HUES6 (cell line): ENCODE measurements around the gene PSMB10.
A peak's percentile ranks its signal among the peaks of the same experiment; 100 is the strongest.

ENCODE experiments used
- H3K27ac ChIP-seq: 2 replicates; pipeline ENCODE4 v1.7.0; 2013; ENCODE audit warnings: low read depth, mild to moderate bottlenecking, low read length, inconsistent platforms
- H3K27me3 ChIP-seq: 2 replicates; pipeline ENCODE4 v1.6.1; 2013; ENCODE audit warnings: low read length; ENCODE audit not compliant: control insufficient read depth, insufficient read depth
- H3K36me3 ChIP-seq: 2 replicates; pipeline ENCODE4 v1.6.1; 2013; ENCODE audit warnings: low read length; ENCODE audit not compliant: control insufficient read depth, insufficient read depth
- H3K4me1 ChIP-seq: 2 replicates; pipeline ENCODE4 v1.6.1; 2013; ENCODE audit warnings: low read length; ENCODE audit not compliant: control insufficient read depth, insufficient read depth
- H3K4me3 ChIP-seq: 2 replicates; pipeline ENCODE4 v1.5.1; 2013; ENCODE audit warnings: low read depth, low read length
- H3K9ac ChIP-seq: one replicate; pipeline ENCODE4 v1.6.1; 2013; ENCODE audit warnings: mild to moderate bottlenecking, low read length
- H3K9me3 ChIP-seq: 2 replicates; pipeline ENCODE4 v1.6.1; 2013; ENCODE audit warnings: low read depth, low read length; ENCODE audit not compliant: control insufficient read depth, insufficient read depth

Gene PSMB10

DNA sequence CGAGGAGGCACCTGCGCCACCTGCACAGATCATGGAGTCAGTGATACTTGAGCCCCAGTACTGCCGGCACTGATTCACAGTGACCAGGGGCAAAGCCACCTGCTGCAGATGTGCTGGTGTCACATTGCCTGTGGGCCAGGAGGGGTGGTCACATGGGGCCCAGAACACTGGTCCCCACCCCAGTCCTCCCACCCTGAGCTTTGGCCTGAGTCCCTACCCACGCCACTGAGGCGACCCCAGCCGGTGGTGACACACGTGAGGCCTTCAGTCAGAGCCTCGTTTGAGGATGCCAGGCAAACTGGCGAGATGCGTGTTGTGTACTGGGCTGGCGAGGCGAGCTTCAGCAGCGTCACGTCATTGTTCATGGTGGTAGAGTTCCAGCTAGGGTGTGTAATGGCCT lies 6.5 kb downstream of the PSMB10 start:
- Histone ChIP-seq H3K9me3 (no peaks in the 10 kb centered on the region), H3K9ac (no peak overlapping the region), H3K4me1 (peaks cover 22% of the 10 kb centered on the region), H3K4me3 (no peak overlapping the region), H3K27ac (no peak overlapping the region), H3K36me3 (peaks cover 29% of the 10 kb centered on the region), H3K27me3 (no peaks in the 10 kb centered on the region)

DNA sequence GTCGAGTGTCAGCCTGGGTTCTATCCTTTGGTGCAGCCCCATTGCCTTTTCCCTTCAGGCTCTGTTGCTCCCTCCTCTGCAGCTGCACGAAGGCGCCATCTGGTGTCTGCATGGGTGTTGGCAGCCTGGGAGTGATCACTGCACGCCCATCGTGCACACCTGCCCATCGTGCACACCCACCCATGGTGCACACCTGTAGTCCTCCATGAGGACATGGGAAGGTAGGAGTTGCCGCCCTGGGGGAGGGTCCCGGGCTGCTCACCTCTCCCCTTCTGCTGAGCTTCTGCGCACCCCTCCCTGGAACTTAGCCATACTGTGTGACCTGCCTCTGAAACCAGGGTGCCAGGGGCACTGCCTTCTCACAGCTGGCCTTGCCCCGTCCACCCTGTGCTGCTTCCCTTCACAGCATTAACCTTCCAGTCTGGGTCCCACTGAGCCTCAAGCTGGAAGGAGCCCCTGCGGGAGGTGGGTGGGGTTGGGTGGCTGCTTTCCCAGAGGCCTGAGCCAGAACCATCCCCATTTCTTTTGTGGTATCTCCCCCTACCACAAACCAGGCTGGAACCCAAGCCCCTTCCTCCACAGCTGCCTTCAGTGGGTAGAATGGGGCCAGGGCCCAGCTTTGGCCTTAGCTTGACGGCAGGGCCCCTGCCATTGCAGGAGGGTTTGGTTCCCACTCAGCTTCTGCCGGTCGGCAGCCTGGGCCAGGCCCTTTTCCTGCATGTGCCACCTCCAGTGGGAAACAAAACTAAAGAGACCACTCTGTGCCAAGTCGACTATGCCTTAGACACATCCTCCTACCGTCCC lies 7.9 kb downstream of the PSMB10 start:
- Histone ChIP-seq H3K27me3 (no peaks in the 10 kb centered on the region), H3K9ac (no peak overlapping the region), H3K9me3 (no peaks in the 10 kb centered on the region), H3K4me1 (peaks cover 11% of the 10 kb centered on the region), H3K4me3 (no peak overlapping the region), H3K27ac (no peak overlapping the region), H3K36me3 (peaks cover 28% of the 10 kb centered on the region)

DNA sequence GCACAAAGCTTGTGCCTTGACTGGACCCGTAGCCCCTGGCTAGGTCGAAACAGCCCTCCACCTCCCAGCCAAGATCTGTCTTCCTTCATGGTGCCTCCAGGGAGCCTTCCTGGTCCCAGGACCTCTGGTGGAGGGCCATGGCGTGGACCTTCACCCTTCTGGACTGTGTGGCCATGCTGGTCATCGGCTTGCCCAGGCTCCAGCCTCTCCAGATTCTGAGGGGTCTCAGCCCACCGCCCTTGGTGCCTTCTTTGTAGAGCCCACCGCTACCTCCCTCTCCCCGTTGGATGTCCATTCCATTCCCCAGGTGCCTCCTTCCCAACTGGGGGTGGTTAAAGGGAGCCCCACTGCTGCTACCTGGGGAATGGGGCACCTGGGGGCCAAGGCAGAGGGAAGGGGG lies 8.5 kb downstream of the PSMB10 start:
- H3K4me1 ChIP-seq = peaks cover 11% of the 10 kb centered on the region
- H3K4me3 ChIP-seq = no peak overlapping the region
- peaks cover 32% of the 10 kb centered on the region for H3K36me3 ChIP-seq
- H3K9me3 ChIP-seq = no peaks in the 10 kb centered on the region
- H3K9ac ChIP-seq = no peak overlapping the region
- H3K27me3 ChIP-seq = no peaks in the 10 kb centered on the region
- H3K27ac ChIP-seq = no peak overlapping the region

DNA sequence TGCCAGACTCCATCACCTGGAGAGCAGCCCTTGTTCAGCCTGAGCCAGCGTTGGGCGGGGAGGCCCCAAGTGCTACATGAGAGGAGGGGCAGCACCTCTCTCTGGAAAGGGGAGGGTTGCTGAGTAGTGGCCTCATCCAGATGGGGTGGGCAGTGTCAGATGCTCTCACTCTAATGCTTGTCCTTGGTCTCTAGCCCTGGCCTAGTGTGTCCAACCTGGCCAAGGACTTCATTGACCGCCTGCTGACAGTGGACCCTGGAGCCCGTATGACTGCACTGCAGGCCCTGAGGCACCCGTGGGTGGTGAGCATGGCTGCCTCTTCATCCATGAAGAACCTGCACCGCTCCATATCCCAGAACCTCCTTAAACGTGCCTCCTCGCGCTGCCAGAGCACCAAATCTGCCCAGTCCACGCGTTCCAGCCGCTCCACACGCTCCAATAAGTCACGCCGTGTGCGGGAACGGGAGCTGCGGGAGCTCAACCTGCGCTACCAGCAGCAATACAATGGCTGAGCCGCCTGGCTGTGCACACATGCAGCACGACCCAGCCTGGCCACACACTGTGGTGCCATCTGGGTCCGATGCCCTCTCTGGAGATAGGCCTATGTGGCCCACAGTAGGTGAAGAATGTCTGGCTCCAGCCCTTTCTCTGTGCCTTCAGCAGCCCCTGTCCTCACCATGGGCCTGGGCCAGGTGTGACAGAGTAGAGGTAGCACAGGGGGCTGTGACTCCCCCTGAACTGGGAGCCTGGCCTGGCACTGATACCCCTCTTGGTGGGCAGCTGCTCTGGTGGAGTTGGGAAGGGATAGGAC lies 9.3 kb downstream of the PSMB10 start:
- H3K9me3 ChIP-seq = no peaks in the 10 kb centered on the region
- H3K27me3 ChIP-seq = no peaks in the 10 kb centered on the region
- no peak overlapping the region for H3K27ac ChIP-seq
- peaks cover 11% of the 10 kb centered on the region for H3K4me1 ChIP-seq
- H3K36me3 ChIP-seq = peaks cover 32% of the 10 kb centered on the region
- H3K9ac ChIP-seq = no peak overlapping the region
- no peak overlapping the region for H3K4me3 ChIP-seq

DNA sequence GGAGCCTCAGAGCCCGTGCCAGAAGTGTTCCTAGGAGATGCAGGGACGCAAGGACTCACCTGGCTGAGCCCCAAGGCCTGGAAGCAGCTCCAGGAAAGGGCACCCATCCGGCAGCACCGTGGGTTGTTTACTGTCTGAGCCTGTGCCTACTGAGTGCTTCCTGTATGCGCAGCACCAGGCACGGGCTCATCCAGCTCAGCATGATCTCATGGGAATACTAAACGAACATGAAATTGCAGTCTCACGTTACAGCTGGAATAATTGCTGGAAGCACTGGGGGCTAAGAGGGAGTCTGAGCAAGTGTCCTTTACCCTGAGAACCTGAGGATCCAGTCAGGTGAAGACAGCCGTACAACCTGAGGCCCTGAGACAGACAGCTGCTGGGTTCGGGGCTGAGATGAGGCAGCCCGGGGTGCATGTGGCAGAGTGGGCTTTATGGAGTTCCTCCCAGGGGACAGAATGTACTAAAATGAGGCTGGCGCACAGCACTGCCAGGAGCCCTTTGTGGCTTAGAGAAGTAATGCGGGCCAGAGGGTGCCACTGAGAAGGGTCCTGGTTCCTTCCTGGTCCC lies 10.4 kb downstream of the PSMB10 start:
- Histone ChIP-seq H3K9me3 (no peaks in the 10 kb centered on the region), H3K9ac (peak overlapping the region; percentile 35), H3K4me1 (peaks cover 11% of the 10 kb centered on the region), H3K4me3 (no peak overlapping the region), H3K27ac (no peak overlapping the region), H3K36me3 (peaks cover 30% of the 10 kb centered on the region), H3K27me3 (no peaks in the 10 kb centered on the region)

DNA sequence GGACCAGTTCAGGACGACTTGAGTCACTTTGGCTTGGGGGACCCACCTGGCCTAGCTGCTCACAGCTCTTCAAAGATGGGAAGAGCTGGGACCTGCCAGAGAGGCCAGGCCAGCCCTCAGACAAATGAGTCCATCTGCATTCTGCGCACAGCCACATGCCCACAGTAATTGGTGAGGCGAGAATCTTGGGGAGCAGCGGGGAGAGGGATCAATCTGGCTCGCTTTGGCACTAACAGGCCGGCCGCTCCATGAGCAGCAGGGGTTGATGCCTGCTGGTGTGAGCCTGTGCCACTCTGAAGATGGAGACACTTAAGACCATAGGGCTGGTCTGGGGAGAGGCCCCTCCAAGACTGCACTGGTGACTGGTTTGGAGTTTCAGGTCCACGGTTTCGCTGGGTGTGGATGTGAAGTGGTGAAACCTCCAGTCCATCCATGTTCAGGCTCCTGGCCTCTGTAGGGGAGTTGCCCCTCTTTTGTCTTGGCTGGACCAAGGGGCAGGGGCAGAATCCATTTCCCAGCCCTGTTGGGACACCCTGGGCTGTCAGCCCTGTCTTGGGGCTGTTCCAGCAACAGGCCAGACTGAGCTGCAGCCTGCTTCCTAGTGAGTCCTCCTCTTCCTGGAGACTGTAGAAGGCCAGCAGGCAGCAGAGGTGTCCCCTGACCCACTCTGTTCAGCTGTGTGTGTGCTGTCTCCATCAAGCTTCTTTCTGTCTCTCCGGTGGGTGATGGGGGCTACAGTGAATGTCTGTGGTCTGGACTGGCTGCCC lies 12.3 kb downstream of the PSMB10 start:
- Histone ChIP-seq H3K4me3 (no peak overlapping the region), H3K27ac (no peak overlapping the region), H3K36me3 (peaks cover 27% of the 10 kb centered on the region), H3K4me1 (peaks cover 11% of the 10 kb centered on the region), H3K27me3 (no peaks in the 10 kb centered on the region), H3K9ac (no peak overlapping the region), H3K9me3 (no peaks in the 10 kb centered on the region)

DNA sequence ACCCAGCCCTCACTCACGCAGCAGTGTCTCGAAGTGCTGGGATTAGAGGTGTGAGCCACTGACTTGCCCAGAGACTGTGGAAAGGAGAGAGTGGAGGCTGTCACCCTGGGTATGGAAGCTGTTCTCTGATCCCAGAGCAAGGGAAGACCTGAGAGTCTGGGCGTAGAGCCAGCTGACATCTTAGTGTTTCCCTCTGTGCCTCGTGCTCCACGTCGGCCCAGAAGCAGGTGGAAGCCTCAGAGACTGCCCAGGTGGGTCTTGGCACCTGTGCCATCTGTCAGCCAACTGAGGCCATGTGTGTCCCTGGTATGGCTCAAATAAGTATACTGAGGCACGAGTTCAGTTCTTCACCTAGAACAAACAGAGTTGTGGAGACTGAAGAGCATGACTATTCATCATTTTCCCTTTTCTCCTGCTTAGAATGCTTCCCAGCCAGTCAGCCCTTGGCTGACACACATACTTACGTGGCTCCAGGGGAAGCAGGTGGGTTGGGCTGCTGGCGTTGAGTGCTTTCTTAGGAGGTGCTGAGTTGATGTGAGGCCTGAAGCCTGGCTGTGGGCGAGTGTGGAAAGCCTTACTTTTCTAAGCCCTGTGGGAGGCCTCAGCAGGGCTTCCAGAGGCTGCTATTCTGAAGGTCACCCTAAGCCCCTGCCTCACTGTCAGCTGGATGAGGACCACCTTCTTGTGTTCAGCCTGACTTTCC lies 13.1 kb downstream of the PSMB10 start:
- no peaks in the 10 kb centered on the region for H3K9me3 ChIP-seq
- no peaks in the 10 kb centered on the region for H3K27me3 ChIP-seq
- no peak overlapping the region for H3K27ac ChIP-seq
- no peak overlapping the region for H3K9ac ChIP-seq
- peaks cover 26% of the 10 kb centered on the region for H3K36me3 ChIP-seq
- H3K4me3 ChIP-seq = no peak overlapping the region
- peaks cover 11% of the 10 kb centered on the region for H3K4me1 ChIP-seq

DNA sequence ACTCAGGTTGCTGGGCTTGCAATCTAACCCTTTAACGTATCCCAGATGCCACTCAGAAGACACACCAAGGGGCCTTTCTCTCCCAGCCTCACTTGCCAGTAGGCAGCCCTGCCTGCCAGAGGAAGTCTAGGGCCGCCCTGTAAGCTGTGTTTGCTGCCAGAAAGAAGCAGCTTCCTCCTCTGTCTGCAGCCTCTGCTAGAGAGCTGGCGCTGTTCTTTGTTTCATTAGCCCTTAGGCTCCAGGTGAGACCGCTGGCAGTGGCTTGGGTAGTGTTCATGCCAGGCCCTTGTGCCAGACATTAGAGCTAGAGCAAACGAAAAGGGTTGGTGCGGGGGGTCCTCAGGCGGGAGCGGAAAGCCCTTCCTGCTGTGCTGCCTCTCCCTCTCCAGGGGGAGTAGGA lies 13.9 kb downstream of the PSMB10 start:
- Histone ChIP-seq H3K4me1 (peaks cover 12% of the 10 kb centered on the region), H3K36me3 (peaks cover 21% of the 10 kb centered on the region), H3K27ac (no peak overlapping the region), H3K9ac (no peak overlapping the region), H3K9me3 (no peaks in the 10 kb centered on the region), H3K27me3 (no peaks in the 10 kb centered on the region), H3K4me3 (no peak overlapping the region)

DNA sequence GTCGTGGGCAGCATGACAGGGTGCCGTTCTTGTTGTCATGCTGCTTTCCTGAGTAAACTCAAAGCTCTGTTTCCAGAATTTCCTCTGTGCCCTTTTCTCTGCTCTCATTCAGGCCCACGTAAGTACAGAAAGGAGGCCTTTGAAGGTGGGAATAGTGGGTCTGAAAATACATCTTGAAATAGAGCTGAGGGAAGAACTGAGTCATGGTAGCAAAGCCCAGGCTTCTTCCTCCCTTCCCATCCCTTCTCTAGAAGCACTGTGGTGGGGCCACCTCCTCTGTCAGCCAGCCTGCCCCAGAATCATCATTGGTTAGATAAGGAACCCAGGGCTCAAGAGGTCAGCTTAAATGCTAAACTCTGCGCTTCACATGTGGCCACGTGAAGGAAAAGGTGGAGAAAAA lies 14.4 kb downstream of the PSMB10 start:
- peaks cover 17% of the 10 kb centered on the region for H3K4me1 ChIP-seq
- H3K9ac ChIP-seq = no peak overlapping the region

DNA sequence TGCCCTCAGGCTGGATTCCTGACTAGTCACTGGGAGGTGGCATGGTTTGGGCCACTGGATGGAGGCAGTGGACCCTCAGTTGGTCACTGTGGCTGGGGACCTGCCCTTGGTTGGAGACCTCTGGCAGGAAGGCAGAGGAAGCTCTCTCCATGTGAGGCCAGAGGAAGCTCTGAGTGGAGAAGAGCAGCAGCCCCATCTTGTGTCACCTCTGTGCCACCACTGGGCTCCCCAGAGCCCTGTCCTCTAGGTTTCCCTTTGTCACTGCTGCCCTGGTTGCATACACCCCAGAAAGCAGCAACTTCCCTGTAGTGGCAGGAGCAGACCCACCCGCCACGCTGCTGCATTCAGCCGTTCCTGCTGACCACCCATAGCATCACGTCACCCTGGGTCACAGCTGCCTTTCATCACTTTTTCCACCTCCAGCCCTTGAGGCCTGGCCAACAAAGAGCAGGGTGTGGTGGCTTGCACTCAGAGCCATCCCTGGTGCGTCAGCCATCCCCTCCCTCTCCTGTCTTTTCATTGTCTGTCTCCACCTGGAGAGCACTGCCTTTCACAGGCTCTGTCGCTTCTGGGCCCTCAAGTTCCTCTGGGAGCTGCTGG lies 16.9 kb downstream of the PSMB10 start:
- no peak overlapping the region for H3K4me3 ChIP-seq
- no peaks in the 10 kb centered on the region for H3K9me3 ChIP-seq
- H3K4me1 ChIP-seq = peaks cover 30% of the 10 kb centered on the region
- H3K36me3 ChIP-seq = peaks cover 20% of the 10 kb centered on the region
- peak overlapping the region; percentile 32 for H3K9ac ChIP-seq
- H3K27me3 ChIP-seq = no peaks in the 10 kb centered on the region
- no peak overlapping the region for H3K27ac ChIP-seq

More for the DNA sequence above, 14.4 kb downstream of the PSMB10 start:
- Histone ChIP-seq H3K27me3 (no peaks in the 10 kb centered on the region), H3K36me3 (peaks cover 18% of the 10 kb centered on the region), H3K27ac (no peak overlapping the region), H3K4me3 (no peak overlapping the region), H3K9me3 (no peaks in the 10 kb centered on the region)
